Activated T-cell treated with anti-CD3 and anti-CD28 coated beads, Interleukin-2, amount 50 U/mL, for 4 hours (primary cell): ENCODE results near the gene SLC6A12. TPM values are rescaled to one million over a fixed set of nuclear protein-coding genes. Genes with fewer than 3 reads are reported as not detected.

ENCODE experiments used
- ATAC-seq, 2 donors: fragments of 200-7000 bp; cut with Tn5 transposase; one replicate each; pipeline ENCODE4 v1.10.0; 2021
- DNase-seq: peaks from one replicate; pipeline ENCODE4 v3.0.0-alpha.2; 2020
- H3K27me3 Mint-ChIP-seq: one replicate; pipeline ENCODE4 v1.8.0; 2021; ENCODE audit warnings: low read depth, mixed read lengths
- H3K36me3 Mint-ChIP-seq: one replicate; pipeline ENCODE4 v1.8.0; 2022; ENCODE audit warnings: mixed read lengths; ENCODE audit not compliant: insufficient read depth
- H3K4me1 Mint-ChIP-seq: one replicate; pipeline ENCODE4 v1.8.0; 2021; ENCODE audit warnings: low read depth, mixed read lengths
- H3K4me3 Mint-ChIP-seq: one replicate; pipeline ENCODE4 v1.8.0; 2021; ENCODE audit warnings: mild to moderate bottlenecking, moderate library complexity, mixed read lengths
- H3K9me3 Mint-ChIP-seq: one replicate; pipeline ENCODE4 v1.8.0; 2021; ENCODE audit warnings: mixed read lengths
- total RNA-seq, 3 donors: library from RNA; stranded (reverse); gene quantifications; one replicate each; pipeline ENCODE4 v1.2.1, GENCODE V29; 2021

SLC6A12 gene
- total RNA-seq, 3 donors from 2014 or later, result 0.11 to 0.42 TPM; not detected in 1

- ATAC-seq (no peak), DNase-seq (no peak)
- H3K4me1 Mint-ChIP-seq, result peaks cover 6% of the 10 kb centered on the region
- H3K9me3 Mint-ChIP-seq, result no peaks in the 10 kb centered on the region
- H3K4me3 Mint-ChIP-seq, result no peak overlapping the region
- peaks cover 41% of the 10 kb centered on the region for H3K27me3 Mint-ChIP-seq
- no peaks in the 10 kb centered on the region for H3K36me3 Mint-ChIP-seq
Measured at GRCh38 chr12:177336-177979, 36.5 kb downstream of the SLC6A12 start.

- ATAC-seq (no peak), DNase-seq (no peak)
- H3K27me3 Mint-ChIP-seq, result peaks cover 43% of the 10 kb centered on the region
- no peak overlapping the region for H3K4me3 Mint-ChIP-seq
- H3K36me3 Mint-ChIP-seq, result no peaks in the 10 kb centered on the region
- H3K4me1 Mint-ChIP-seq, result peaks cover 6% of the 10 kb centered on the region
- no peaks in the 10 kb centered on the region for H3K9me3 Mint-ChIP-seq
Measured at GRCh38 chr12:176321-177181, 37.4 kb downstream of the SLC6A12 start.

GRCh38 chr12:175759-176158, 38.2 kb downstream of the SLC6A12 start:
- ATAC-seq (no peak), DNase-seq (no peak)
- Mint-ChIP-seq H3K4me1 (peaks cover 6% of the 10 kb centered on the region), H3K36me3 (no peaks in the 10 kb centered on the region), H3K9me3 (no peaks in the 10 kb centered on the region), H3K27me3 (peaks cover 40% of the 10 kb centered on the region), H3K4me3 (no peak overlapping the region)

GRCh38 chr12:175250-175649, 38.7 kb downstream of the SLC6A12 start:
- H3K36me3 Mint-ChIP-seq, result no peaks in the 10 kb centered on the region
- no peak overlapping the region for H3K4me3 Mint-ChIP-seq
- ATAC-seq (no peak), DNase-seq (no peak)
- no peaks in the 10 kb centered on the region for H3K9me3 Mint-ChIP-seq
- H3K27me3 Mint-ChIP-seq, result peaks cover 40% of the 10 kb centered on the region
- peaks cover 4% of the 10 kb centered on the region for H3K4me1 Mint-ChIP-seq

- Mint-ChIP-seq H3K4me1 (peaks cover 2% of the 10 kb centered on the region), H3K36me3 (no peaks in the 10 kb centered on the region), H3K4me3 (no peak overlapping the region), H3K27me3 (peaks cover 36% of the 10 kb centered on the region), H3K9me3 (no peaks in the 10 kb centered on the region)
- no peak for DNase-seq
- no peak for ATAC-seq
Measured at GRCh38 chr12:174596-174995, 39.4 kb downstream of the SLC6A12 start.

GRCh38 chr12:174124-174523, 39.8 kb downstream of the SLC6A12 start:
- Mint-ChIP-seq H3K4me1 (peaks cover 7% of the 10 kb centered on the region), H3K4me3 (no peak overlapping the region), H3K9me3 (no peaks in the 10 kb centered on the region), H3K36me3 (no peaks in the 10 kb centered on the region), H3K27me3 (peaks cover 38% of the 10 kb centered on the region)
- DNase-seq (no peak), ATAC-seq (no peak)

- H3K9me3 Mint-ChIP-seq, result no peaks in the 10 kb centered on the region
- no peak for ATAC-seq
- peaks cover 26% of the 10 kb centered on the region for H3K27me3 Mint-ChIP-seq
Measured at GRCh38 chr12:172732-173161, 41.2 kb downstream of the SLC6A12 start.

GRCh38 chr12:171743-172676, 41.9 kb downstream of the SLC6A12 start:
- Mint-ChIP-seq H3K4me1 (peaks cover 9% of the 10 kb centered on the region), H3K27me3 (peaks cover 29% of the 10 kb centered on the region), H3K36me3 (no peaks in the 10 kb centered on the region), H3K9me3 (no peaks in the 10 kb centered on the region), H3K4me3 (no peak overlapping the region)
- ATAC-seq (no peak), DNase-seq (no peak)

More at GRCh38 chr12:172732-173161, 41.2 kb downstream of the SLC6A12 start:
- peaks cover 9% of the 10 kb centered on the region for H3K4me1 Mint-ChIP-seq
- DNase-seq, result no peak
- H3K36me3 Mint-ChIP-seq, result no peaks in the 10 kb centered on the region
- H3K4me3 Mint-ChIP-seq, result no peak overlapping the region

- Mint-ChIP-seq H3K4me3 (no peak overlapping the region), H3K4me1 (peaks cover 9% of the 10 kb centered on the region), H3K36me3 (no peaks in the 10 kb centered on the region), H3K9me3 (no peaks in the 10 kb centered on the region), H3K27me3 (peaks cover 27% of the 10 kb centered on the region)
- DNase-seq (no peak), ATAC-seq (no peak)
Measured at GRCh38 chr12:171276-171675, 42.7 kb downstream of the SLC6A12 start.

GRCh38 chr12:170371-171225, 43.4 kb downstream of the SLC6A12 start:
- no peak overlapping the region for H3K4me3 Mint-ChIP-seq
- no peak for ATAC-seq
- H3K27me3 Mint-ChIP-seq, result peaks cover 27% of the 10 kb centered on the region
- DNase-seq, result no peak
- no peaks in the 10 kb centered on the region for H3K9me3 Mint-ChIP-seq
- no peaks in the 10 kb centered on the region for H3K36me3 Mint-ChIP-seq
- peaks cover 9% of the 10 kb centered on the region for H3K4me1 Mint-ChIP-seq

GRCh38 chr12:169528-170370, 44.2 kb downstream of the SLC6A12 start:
- Mint-ChIP-seq H3K4me1 (peaks cover 9% of the 10 kb centered on the region), H3K36me3 (no peaks in the 10 kb centered on the region), H3K9me3 (no peaks in the 10 kb centered on the region), H3K4me3 (no peak overlapping the region), H3K27me3 (peaks cover 25% of the 10 kb centered on the region)
- ATAC-seq (no peak), DNase-seq (no peak)

- no peak for DNase-seq
- ATAC-seq, result no peak
- Mint-ChIP-seq H3K4me1 (peaks cover 9% of the 10 kb centered on the region), H3K27me3 (peaks cover 26% of the 10 kb centered on the region), H3K9me3 (no peaks in the 10 kb centered on the region), H3K36me3 (no peaks in the 10 kb centered on the region), H3K4me3 (no peak overlapping the region)
Measured at GRCh38 chr12:168763-169525, 45.0 kb downstream of the SLC6A12 start.
